ENCODE measurements around the gene CACNG8. TPM values are rescaled to one million over a fixed set of nuclear protein-coding genes. Genes with fewer than 3 reads are reported as not detected.

CACNG8 gene
- total RNA-seq, 1 experiment from 2014 or later: 12.5 TPM

DNA sequence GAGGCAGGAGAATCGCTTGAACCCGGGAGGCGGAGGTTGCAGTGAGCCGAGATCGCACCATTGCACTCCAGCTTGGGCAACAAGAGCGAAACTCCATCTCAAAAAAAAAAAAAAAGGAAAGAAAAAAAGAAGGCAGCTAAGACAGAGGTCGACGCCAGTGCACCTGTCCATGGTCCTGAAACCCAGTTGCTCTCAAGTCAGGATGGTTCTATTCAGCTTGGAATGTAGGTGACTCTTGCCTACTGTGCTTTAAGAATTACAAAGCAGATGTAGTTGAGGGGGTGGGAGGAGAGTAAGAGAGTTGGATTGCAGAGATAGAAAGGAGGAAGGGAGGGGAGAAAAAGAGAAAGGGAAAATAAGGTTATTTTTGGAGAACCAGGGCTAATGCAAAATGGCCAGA is 35.0 kb upstream of the CACNG8 start:
- peak; percentile 94 for ATAC-seq
- POLR2A ChIA-PET: interaction anchor here (1.0 to 1.5 kb wide), 3 partner anchors 14 to 20 kb away, joined by 3 to 6 read pairs (median 3); no protein-coding TSS in a partner anchor

DNA sequence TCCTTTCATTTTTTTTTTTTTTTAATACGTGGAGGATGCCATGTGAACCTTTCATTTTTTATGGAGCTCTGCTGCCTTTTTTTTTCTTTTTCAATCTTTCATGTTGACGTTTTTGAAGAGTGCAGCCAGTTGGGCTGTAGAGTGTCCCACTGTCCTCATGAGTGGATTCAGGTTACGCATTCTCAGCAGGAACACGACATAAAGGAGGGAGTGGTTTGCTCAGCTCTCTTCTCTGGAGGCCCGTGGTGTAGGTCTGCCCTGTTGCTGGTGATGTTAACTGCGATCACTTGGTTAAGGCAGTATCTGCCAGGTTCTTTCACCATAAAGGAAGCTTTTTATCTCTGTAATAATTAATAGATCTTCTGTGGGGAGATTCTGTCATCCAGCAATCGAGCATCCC is 26.7 kb upstream of the CACNG8 start:
- Mint-ChIP-seq H3K9me3 (peaks cover 4% of the 10 kb centered on the region; the same call in 1 of the 2 replicates), H3K4me3 (no peak overlapping the region), H3K27me3 (ENCODE audit: low read depth) (no peaks in the 10 kb centered on the region; the same call in 1 of the 2 replicates), H3K27ac (0 out of 2 replicates have a peak overlapping the region, but pooled peaks have one; percentile 28), H3K36me3 (peaks cover 45% of the 10 kb centered on the region), H3K4me1 (peaks cover 7% of the 10 kb centered on the region)
- DNase-seq (ENCODE audit: low spot score): no peak
- ChIA-PET POLR2A (interaction anchor here (0.6 to 0.7 kb wide), 2 partner anchors 46 to 57 kb away, joined by 3 to 4 read pairs; no protein-coding TSS in a partner anchor), CTCF (interaction anchor here (0.7 to 3.7 kb wide), 6 partner anchors 11 to 143 kb away, joined by 3 to 42 read pairs (median 6); no protein-coding TSS in a partner anchor)
- ATAC-seq: peak; percentile 67; the same call in 1 of the 2 replicates
- TF ChIP-seq, protein P1, sequence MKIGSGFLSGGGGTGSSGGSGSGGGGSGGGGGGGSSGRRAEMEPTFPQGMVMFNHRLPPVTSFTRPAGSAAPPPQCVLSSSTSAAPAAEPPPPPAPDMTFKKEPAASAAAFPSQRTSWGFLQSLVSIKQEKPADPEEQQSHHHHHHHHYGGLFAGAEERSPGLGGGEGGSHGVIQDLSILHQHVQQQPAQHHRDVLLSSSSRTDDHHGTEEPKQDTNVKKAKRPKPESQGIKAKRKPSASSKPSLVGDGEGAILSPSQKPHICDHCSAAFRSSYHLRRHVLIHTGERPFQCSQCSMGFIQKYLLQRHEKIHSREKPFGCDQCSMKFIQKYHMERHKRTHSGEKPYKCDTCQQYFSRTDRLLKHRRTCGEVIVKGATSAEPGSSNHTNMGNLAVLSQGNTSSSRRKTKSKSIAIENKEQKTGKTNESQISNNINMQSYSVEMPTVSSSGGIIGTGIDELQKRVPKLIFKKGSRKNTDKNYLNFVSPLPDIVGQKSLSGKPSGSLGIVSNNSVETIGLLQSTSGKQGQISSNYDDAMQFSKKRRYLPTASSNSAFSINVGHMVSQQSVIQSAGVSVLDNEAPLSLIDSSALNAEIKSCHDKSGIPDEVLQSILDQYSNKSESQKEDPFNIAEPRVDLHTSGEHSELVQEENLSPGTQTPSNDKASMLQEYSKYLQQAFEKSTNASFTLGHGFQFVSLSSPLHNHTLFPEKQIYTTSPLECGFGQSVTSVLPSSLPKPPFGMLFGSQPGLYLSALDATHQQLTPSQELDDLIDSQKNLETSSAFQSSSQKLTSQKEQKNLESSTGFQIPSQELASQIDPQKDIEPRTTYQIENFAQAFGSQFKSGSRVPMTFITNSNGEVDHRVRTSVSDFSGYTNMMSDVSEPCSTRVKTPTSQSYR (CRISPR knock-in tag; IDR thresholded peaks at IDR 0.05): no peak
- TF ChIP-seq, protein P2, sequence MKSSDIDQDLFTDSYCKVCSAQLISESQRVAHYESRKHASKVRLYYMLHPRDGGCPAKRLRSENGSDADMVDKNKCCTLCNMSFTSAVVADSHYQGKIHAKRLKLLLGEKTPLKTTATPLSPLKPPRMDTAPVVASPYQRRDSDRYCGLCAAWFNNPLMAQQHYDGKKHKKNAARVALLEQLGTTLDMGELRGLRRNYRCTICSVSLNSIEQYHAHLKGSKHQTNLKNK (CRISPR knock-in tag; IDR thresholded peaks at IDR 0.05): no peak
- TF ChIP-seq, protein P3, sequence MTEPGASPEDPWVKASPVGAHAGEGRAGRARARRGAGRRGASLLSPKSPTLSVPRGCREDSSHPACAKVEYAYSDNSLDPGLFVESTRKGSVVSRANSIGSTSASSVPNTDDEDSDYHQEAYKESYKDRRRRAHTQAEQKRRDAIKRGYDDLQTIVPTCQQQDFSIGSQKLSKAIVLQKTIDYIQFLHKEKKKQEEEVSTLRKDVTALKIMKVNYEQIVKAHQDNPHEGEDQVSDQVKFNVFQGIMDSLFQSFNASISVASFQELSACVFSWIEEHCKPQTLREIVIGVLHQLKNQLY (CRISPR knock-in tag; IDR thresholded peaks at IDR 0.05): no peak
- TF ChIP-seq, protein P4, sequence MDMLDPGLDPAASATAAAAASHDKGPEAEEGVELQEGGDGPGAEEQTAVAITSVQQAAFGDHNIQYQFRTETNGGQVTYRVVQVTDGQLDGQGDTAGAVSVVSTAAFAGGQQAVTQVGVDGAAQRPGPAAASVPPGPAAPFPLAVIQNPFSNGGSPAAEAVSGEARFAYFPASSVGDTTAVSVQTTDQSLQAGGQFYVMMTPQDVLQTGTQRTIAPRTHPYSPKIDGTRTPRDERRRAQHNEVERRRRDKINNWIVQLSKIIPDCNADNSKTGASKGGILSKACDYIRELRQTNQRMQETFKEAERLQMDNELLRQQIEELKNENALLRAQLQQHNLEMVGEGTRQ (CRISPR knock-in tag; IDR thresholded peaks at IDR 0.05): no peak
- TF ChIP-seq, protein P5, sequence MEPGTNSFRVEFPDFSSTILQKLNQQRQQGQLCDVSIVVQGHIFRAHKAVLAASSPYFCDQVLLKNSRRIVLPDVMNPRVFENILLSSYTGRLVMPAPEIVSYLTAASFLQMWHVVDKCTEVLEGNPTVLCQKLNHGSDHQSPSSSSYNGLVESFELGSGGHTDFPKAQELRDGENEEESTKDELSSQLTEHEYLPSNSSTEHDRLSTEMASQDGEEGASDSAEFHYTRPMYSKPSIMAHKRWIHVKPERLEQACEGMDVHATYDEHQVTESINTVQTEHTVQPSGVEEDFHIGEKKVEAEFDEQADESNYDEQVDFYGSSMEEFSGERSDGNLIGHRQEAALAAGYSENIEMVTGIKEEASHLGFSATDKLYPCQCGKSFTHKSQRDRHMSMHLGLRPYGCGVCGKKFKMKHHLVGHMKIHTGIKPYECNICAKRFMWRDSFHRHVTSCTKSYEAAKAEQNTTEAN (CRISPR knock-in tag; IDR thresholded peaks at IDR 0.05): no peak

More for the DNA sequence above, 35.0 kb upstream of the CACNG8 start:
- peak; percentile 88 for DNase-seq (ENCODE audit: low spot score)
- Mint-ChIP-seq H3K4me3 (no peak overlapping the region), H3K4me1 (peaks cover 6% of the 10 kb centered on the region), H3K27ac (peak overlapping the region; percentile 7), H3K36me3 (peaks cover 57% of the 10 kb centered on the region), H3K27me3 (ENCODE audit: low read depth) (no peaks in the 10 kb centered on the region), H3K9me3 (peaks cover 7% of the 10 kb centered on the region; the same call in 1 of the 2 replicates)
- CTCF ChIA-PET: interaction anchor here (0.7 to 2.8 kb wide), 7 partner anchors 15 to 135 kb away, joined by 3 to 42 read pairs (median 4); no protein-coding TSS in a partner anchor
- TF ChIP-seq, protein P6, sequence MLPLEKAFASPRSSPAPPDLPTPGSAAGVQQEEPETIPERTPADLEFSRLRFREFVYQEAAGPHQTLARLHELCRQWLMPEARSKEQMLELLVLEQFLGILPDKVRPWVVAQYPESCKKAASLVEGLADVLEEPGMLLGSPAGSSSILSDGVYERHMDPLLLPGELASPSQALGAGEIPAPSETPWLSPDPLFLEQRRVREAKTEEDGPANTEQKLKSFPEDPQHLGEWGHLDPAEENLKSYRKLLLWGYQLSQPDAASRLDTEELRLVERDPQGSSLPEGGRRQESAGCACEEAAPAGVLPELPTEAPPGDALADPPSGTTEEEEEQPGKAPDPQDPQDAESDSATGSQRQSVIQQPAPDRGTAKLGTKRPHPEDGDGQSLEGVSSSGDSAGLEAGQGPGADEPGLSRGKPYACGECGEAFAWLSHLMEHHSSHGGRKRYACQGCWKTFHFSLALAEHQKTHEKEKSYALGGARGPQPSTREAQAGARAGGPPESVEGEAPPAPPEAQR (CRISPR knock-in tag; IDR thresholded peaks at IDR 0.05): no peak
- TF ChIP-seq SMAD4 (CRISPR knock-in tag; IDR thresholded peaks at IDR 0.05) (0 out of 2 replicates have a peak, but pooled peaks have one; percentile 19), TEAD1 (CRISPR knock-in tag; IDR thresholded peaks at IDR 0.05) (peak; percentile 69; the same call in 1 of the 2 replicates), TP53 (CRISPR knock-in tag; IDR thresholded peaks at IDR 0.05) (peak; percentile 71; the same call in 1 of the 2 replicates), ZNF232 (CRISPR knock-in tag; IDR thresholded peaks at IDR 0.05) (peak; percentile 90; the same call in 1 of the 2 replicates), FOXK1 (CRISPR knock-in tag; IDR thresholded peaks at IDR 0.05) (peak; percentile 30; the same call in 1 of the 2 replicates), GRHL2 (CRISPR knock-in tag; IDR thresholded peaks at IDR 0.05; ENCODE audit: insufficient replicate concordance, severe bottlenecking) (no peak), ZNF263 (CRISPR knock-in tag; IDR thresholded peaks at IDR 0.05; ENCODE audit: low read depth) (no peak), JUN (CRISPR knock-in tag; IDR thresholded peaks at IDR 0.05) (no peak), TEAD4 (CRISPR knock-in tag; IDR thresholded peaks at IDR 0.05) (0 out of 2 replicates have a peak, but pooled peaks have one; percentile 30), ETV6 (CRISPR knock-in tag; IDR thresholded peaks at IDR 0.05) (0 out of 2 replicates have a peak, but pooled peaks have one; percentile 43), SMAD3 (CRISPR knock-in tag; IDR thresholded peaks at IDR 0.05; ENCODE audit: borderline replicate concordance) (no peak)
- TF ChIP-seq, protein P4 (CRISPR knock-in tag; IDR thresholded peaks at IDR 0.05): no peak; the same call in 1 of the 2 replicates
- TF ChIP-seq, protein P7, sequence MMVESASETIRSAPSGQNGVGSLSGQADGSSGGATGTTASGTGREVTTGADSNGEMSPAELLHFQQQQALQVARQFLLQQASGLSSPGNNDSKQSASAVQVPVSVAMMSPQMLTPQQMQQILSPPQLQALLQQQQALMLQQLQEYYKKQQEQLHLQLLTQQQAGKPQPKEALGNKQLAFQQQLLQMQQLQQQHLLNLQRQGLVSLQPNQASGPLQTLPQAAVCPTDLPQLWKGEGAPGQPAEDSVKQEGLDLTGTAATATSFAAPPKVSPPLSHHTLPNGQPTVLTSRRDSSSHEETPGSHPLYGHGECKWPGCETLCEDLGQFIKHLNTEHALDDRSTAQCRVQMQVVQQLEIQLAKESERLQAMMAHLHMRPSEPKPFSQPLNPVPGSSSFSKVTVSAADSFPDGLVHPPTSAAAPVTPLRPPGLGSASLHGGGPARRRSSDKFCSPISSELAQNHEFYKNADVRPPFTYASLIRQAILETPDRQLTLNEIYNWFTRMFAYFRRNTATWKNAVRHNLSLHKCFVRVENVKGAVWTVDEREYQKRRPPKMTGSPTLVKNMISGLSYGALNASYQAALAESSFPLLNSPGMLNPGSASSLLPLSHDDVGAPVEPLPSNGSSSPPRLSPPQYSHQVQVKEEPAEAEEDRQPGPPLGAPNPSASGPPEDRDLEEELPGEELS (CRISPR knock-in tag; IDR thresholded peaks at IDR 0.05): 0 out of 2 replicates have a peak, but pooled peaks have one; percentile 19
- TF ChIP-seq, protein P8, sequence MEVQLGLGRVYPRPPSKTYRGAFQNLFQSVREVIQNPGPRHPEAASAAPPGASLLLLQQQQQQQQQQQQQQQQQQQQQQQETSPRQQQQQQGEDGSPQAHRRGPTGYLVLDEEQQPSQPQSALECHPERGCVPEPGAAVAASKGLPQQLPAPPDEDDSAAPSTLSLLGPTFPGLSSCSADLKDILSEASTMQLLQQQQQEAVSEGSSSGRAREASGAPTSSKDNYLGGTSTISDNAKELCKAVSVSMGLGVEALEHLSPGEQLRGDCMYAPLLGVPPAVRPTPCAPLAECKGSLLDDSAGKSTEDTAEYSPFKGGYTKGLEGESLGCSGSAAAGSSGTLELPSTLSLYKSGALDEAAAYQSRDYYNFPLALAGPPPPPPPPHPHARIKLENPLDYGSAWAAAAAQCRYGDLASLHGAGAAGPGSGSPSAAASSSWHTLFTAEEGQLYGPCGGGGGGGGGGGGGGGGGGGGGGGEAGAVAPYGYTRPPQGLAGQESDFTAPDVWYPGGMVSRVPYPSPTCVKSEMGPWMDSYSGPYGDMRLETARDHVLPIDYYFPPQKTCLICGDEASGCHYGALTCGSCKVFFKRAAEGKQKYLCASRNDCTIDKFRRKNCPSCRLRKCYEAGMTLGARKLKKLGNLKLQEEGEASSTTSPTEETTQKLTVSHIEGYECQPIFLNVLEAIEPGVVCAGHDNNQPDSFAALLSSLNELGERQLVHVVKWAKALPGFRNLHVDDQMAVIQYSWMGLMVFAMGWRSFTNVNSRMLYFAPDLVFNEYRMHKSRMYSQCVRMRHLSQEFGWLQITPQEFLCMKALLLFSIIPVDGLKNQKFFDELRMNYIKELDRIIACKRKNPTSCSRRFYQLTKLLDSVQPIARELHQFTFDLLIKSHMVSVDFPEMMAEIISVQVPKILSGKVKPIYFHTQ (CRISPR knock-in tag; IDR thresholded peaks at IDR 0.05): no peak
- TF ChIP-seq, protein P9, sequence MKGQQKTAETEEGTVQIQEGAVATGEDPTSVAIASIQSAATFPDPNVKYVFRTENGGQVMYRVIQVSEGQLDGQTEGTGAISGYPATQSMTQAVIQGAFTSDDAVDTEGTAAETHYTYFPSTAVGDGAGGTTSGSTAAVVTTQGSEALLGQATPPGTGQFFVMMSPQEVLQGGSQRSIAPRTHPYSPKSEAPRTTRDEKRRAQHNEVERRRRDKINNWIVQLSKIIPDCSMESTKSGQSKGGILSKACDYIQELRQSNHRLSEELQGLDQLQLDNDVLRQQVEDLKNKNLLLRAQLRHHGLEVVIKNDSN (CRISPR knock-in tag; IDR thresholded peaks at IDR 0.05): peak; percentile 38; the same call in 1 of the 2 replicates

All from WTC11 (cell line).